ENCODE results near the gene CDS2. TPM values are rescaled to one million over a fixed set of nuclear protein-coding genes. Genes with fewer than 3 reads are reported as not detected.

Gene CDS2
- total and polyA plus RNA-seq, 2 of the 13 experiments (the other 11 are each of a cell fraction or from before 2014, with no cell fraction given) = 81.3 to 153 TPM

- TF ChIP-seq, protein P1, sequence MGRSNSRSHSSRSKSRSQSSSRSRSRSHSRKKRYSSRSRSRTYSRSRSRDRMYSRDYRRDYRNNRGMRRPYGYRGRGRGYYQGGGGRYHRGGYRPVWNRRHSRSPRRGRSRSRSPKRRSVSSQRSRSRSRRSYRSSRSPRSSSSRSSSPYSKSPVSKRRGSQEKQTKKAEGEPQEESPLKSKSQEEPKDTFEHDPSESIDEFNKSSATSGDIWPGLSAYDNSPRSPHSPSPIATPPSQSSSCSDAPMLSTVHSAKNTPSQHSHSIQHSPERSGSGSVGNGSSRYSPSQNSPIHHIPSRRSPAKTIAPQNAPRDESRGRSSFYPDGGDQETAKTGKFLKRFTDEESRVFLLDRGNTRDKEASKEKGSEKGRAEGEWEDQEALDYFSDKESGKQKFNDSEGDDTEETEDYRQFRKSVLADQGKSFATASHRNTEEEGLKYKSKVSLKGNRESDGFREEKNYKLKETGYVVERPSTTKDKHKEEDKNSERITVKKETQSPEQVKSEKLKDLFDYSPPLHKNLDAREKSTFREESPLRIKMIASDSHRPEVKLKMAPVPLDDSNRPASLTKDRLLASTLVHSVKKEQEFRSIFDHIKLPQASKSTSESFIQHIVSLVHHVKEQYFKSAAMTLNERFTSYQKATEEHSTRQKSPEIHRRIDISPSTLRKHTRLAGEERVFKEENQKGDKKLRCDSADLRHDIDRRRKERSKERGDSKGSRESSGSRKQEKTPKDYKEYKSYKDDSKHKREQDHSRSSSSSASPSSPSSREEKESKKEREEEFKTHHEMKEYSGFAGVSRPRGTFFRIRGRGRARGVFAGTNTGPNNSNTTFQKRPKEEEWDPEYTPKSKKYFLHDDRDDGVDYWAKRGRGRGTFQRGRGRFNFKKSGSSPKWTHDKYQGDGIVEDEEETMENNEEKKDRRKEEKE (IDR thresholded peaks at IDR 0.05) = no peak
- TF ChIP-seq PHF20 (CRISPR knock-in tag; IDR thresholded peaks at IDR 0.05) (no peak), ZNF3 (CRISPR knock-in tag; IDR thresholded peaks at IDR 0.05) (no peak), ZNF333 (CRISPR knock-in tag; IDR thresholded peaks at IDR 0.05; ENCODE audit: borderline replicate concordance) (peak; percentile 96), RARA (CRISPR knock-in tag; IDR thresholded peaks at IDR 0.05) (no peak), RFXAP (CRISPR knock-in tag; IDR thresholded peaks at IDR 0.05; ENCODE audit: borderline replicate concordance) (no peak; the same call in none of the 2 replicates), ZNF367 (CRISPR knock-in tag; IDR thresholded peaks at IDR 0.05; ENCODE audit: borderline replicate concordance) (peak; percentile 96; the same call in 1 of the 2 replicates), ZNF225 (CRISPR knock-in tag; IDR thresholded peaks at IDR 0.05) (no peak), ZNF761 (CRISPR knock-in tag; conservative IDR thresholded peaks at IDR 0.05) (no peak), EHMT2 (IDR thresholded peaks at IDR 0.05; ENCODE audit: borderline replicate concordance, low read depth, low read length) (no peak), ZSCAN12 (CRISPR knock-in tag; IDR thresholded peaks at IDR 0.05) (peak; percentile 98), ZNF232 (CRISPR knock-in tag; IDR thresholded peaks at IDR 0.05; ENCODE audit: borderline replicate concordance) (peak; percentile 90; the same call in 1 of the 2 replicates), ZNF563 (CRISPR knock-in tag; IDR thresholded peaks at IDR 0.05) (peak; percentile 100; the same call in 1 of the 2 replicates), ZBTB34 (CRISPR knock-in tag; IDR thresholded peaks at IDR 0.05) (0 out of 2 replicates have a peak, but pooled peaks have one; percentile 85), MED8 (CRISPR knock-in tag; IDR thresholded peaks at IDR 0.05; ENCODE audit: insufficient replicate concordance) (peak; percentile 88), CEBPB (IDR thresholded peaks at IDR 0.05; ENCODE audit: borderline replicate concordance, low read depth, low read length) (no peak), GMEB1 (CRISPR knock-in tag; IDR thresholded peaks at IDR 0.05; ENCODE audit: borderline replicate concordance) (no peak), ETV5 (CRISPR knock-in tag; IDR thresholded peaks at IDR 0.05; ENCODE audit: borderline replicate concordance) (peak; percentile 85), THAP7 (CRISPR knock-in tag; IDR thresholded peaks at IDR 0.05) (no peak), ZNF274 (CRISPR knock-in tag; IDR thresholded peaks at IDR 0.05) (peak; percentile 99; the same call in 1 of the 2 replicates), FOSL1 (CRISPR knock-in tag; IDR thresholded peaks at IDR 0.05; ENCODE audit: borderline replicate concordance) (peak; percentile 78)
- TF ChIP-seq, protein P2, sequence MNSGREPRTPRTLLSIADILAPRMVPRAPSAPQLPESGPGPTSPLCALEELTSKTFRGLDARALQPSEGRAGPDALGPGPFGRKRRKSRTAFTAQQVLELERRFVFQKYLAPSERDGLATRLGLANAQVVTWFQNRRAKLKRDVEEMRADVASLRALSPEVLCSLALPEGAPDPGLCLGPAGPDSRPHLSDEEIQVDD (CRISPR knock-in tag; IDR thresholded peaks at IDR 0.05; ENCODE audit: borderline replicate concordance) = peak; percentile 98; the same call in 1 of the 2 replicates
Observed at GRCh38 chr20:5119143-5119434, 7.7 kb upstream of the CDS2 start (continued).

Measured in HepG2 (cell line).